Hepatocyte (in vitro differentiated cells): ENCODE results near the gene MMP20. TPM values are rescaled to one million over a fixed set of nuclear protein-coding genes. Genes with fewer than 3 reads are reported as not detected.

Experiments used
- DNase-seq: peaks from one replicate; pipeline ENCODE4 v3.0.0-alpha.2; 2016; ENCODE audit warnings: low spot score
- H2AFZ ChIP-seq: fragments of 200-600 bp; sonication (generic); 2 replicates; pipeline ENCODE4 v1.6.0; 2016; ENCODE audit warnings: antibody characterized with exemption, mild to moderate bottlenecking
- H3K27ac ChIP-seq: fragments of 200-600 bp; sonication (generic); 2 replicates; pipeline ENCODE4 v1.5.1; 2016; ENCODE audit warnings: mild to moderate bottlenecking
- H3K27me3 ChIP-seq: fragments of 200-600 bp; sonication (generic); 2 replicates; pipeline ENCODE4 v1.6.1; 2016
- H3K36me3 ChIP-seq: fragments of 200-600 bp; sonication (generic); replicated peaks from 2 replicates; pipeline ENCODE4 v1.5.1; 2016; ENCODE audit warnings: low read depth; ENCODE audit not compliant: insufficient read depth
- H3K4me1 ChIP-seq: fragments of 200-600 bp; sonication (generic); 2 replicates; pipeline ENCODE4 v1.5.1; 2016; ENCODE audit warnings: mild to moderate bottlenecking, moderate library complexity; ENCODE audit not compliant: insufficient read depth
- H3K4me2 ChIP-seq: fragments of 200-600 bp; sonication (generic); 2 replicates; pipeline ENCODE4 v1.6.0; 2016
- H3K4me3 ChIP-seq: fragments of 200-600 bp; sonication (generic); 2 replicates; pipeline ENCODE4 v1.5.1; 2016; ENCODE audit warnings: mild to moderate bottlenecking
- H3K79me2 ChIP-seq: fragments of 200-600 bp; sonication (generic); 2 replicates; pipeline ENCODE4 v1.6.0; 2017; ENCODE audit warnings: mild to moderate bottlenecking
- H3K9me2 ChIP-seq: fragments of 200-600 bp; sonication (generic); replicated peaks from 2 replicates; pipeline ENCODE4 v1.6.0; 2017; ENCODE audit warnings: mild to moderate bottlenecking; ENCODE audit not compliant: insufficient read depth
- H3K9me3 ChIP-seq: fragments of 200-600 bp; sonication (generic); 2 replicates; pipeline ENCODE4 v1.5.1; 2016; ENCODE audit warnings: low read depth, mild to moderate bottlenecking
- H4K20me1 ChIP-seq: fragments of 200-600 bp; sonication (generic); 2 replicates; pipeline ENCODE4 v1.6.0; 2016; ENCODE audit warnings: mild to moderate bottlenecking; ENCODE audit not compliant: insufficient read depth, poor library complexity, severe bottlenecking
- EZH2 ChIP-seq: fragments of 200-600 bp; sonication (generic); IDR thresholded peaks from 2 replicates; pipeline ENCODE4 v1.6.1; 2016; ENCODE audit warnings: antibody characterized with exemption, mild to moderate bottlenecking, borderline replicate concordance
- EZH2phosphoT487 ChIP-seq: fragments of 200-600 bp; sonication (generic); IDR thresholded peaks from one replicate; pipeline ENCODE4 v1.6.1; 2018; ENCODE audit warnings: antibody characterized with exemption, mild to moderate bottlenecking, low read depth, moderate library complexity; ENCODE audit not compliant: unreplicated experiment, severe bottlenecking
- WGBS: methylation state at CpG from one replicate; pipeline ENCODE4 v1.1.6; 2016; ENCODE audit warnings: low lambda C conversion rate; ENCODE audit errors: missing lambda C conversion rate; 5-methylcytosine and 5-hydroxymethylcytosine counted together
- polyA plus RNA-seq: library from polyadenylated mRNA; unstranded; fragments of >200 nt; fragmentation: Nextera tagmentation; extraction: Ambion mirVana; gene quantifications from 2 replicates; pipeline ENCODE4 v1.2.1, GENCODE V29; 2016
- total RNA-seq: library from RNA; depleted of rRNA; stranded (reverse); fragments of >200 nt; gene quantifications from 2 replicates; pipeline ENCODE4 v1.2.3, GENCODE V29; 2014
- TF ChIP-seq, protein P1 (sequence below): fragments of 200-600 bp; sonication (generic); IDR thresholded peaks from 2 replicates; pipeline ENCODE4 v1.5.1; 2016; ENCODE audit warnings: antibody characterized with exemption, mild to moderate bottlenecking; ENCODE audit not compliant: poor library complexity

Gene MMP20
- total and polyA plus RNA-seq, 2 experiments from 2014 or later = not detected

DNA sequence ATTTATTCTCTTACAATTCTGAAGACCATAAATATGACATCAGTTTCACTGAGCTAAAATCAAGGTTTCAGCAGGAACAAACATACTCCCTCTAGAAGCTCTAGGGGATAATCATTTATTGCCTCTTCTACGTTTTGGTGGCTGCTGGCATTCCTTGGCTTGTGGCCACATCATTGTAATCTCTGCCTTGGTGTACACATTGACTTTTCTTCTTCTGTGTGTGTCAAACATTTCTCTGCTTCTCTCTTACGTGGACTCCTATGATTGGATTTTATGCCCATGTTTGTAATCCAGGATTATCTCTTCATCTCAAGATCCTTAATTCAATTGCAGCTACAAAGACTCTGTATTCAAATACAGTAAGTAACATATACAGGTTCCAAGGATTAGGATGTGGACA is 30.4 kb upstream of the MMP20 start:
- Histone ChIP-seq H3K36me3 (no peaks in the 10 kb centered on the region), H3K27ac (no peak overlapping the region), H3K27me3 (no peaks in the 10 kb centered on the region), H2AFZ (no peak overlapping the region), H4K20me1 (no peaks in the 10 kb centered on the region), H3K9me2 (no peaks in the 10 kb centered on the region), H3K4me1 (no peaks in the 10 kb centered on the region), H3K79me2 (no peaks in the 10 kb centered on the region), H3K4me2 (no peak overlapping the region), H3K9me3 (no peaks in the 10 kb centered on the region), H3K4me3 (no peak overlapping the region)
- WGBS = 74% methylated on average over 2 of the region's 2 CpGs
- DNase-seq = no peak
- no peak for TF ChIP-seq EZH2
- TF ChIP-seq EZH2phosphoT487 = no peak
- TF ChIP-seq, protein P1, sequence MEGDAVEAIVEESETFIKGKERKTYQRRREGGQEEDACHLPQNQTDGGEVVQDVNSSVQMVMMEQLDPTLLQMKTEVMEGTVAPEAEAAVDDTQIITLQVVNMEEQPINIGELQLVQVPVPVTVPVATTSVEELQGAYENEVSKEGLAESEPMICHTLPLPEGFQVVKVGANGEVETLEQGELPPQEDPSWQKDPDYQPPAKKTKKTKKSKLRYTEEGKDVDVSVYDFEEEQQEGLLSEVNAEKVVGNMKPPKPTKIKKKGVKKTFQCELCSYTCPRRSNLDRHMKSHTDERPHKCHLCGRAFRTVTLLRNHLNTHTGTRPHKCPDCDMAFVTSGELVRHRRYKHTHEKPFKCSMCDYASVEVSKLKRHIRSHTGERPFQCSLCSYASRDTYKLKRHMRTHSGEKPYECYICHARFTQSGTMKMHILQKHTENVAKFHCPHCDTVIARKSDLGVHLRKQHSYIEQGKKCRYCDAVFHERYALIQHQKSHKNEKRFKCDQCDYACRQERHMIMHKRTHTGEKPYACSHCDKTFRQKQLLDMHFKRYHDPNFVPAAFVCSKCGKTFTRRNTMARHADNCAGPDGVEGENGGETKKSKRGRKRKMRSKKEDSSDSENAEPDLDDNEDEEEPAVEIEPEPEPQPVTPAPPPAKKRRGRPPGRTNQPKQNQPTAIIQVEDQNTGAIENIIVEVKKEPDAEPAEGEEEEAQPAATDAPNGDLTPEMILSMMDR = no peak

DNA sequence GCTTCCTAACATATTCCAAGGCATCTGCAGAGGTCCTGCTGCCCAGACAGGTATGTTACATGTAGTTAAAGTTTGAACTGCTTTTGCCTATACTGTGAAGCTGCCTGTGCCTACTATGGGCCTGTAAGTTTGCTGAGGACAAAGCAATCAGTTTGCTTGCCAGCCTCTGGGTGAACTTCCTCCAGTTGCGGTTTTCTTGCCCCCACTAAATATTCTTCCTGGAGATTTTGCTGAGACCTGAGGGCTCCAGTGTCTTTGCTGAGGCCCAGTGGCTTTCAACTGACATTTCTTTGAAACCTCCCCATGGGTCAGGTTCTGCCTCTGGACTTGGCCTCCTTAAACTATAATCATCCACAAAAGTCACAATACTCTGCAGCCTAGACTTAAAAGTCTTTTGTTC is 29.6 kb upstream of the MMP20 start:
- no peaks in the 10 kb centered on the region for H3K4me1 ChIP-seq
- no peak overlapping the region for H3K27ac ChIP-seq
- no peak overlapping the region for H3K4me3 ChIP-seq
- TF ChIP-seq, protein P1 = no peak
- TF ChIP-seq EZH2 = no peak
- TF ChIP-seq EZH2phosphoT487 = no peak
- no peaks in the 10 kb centered on the region for H3K9me3 ChIP-seq
- no peaks in the 10 kb centered on the region for H3K27me3 ChIP-seq
- 100% methylated on average over 1 of the region's 1 CpG for WGBS
- no peaks in the 10 kb centered on the region for H3K36me3 ChIP-seq
- no peaks in the 10 kb centered on the region for H3K9me2 ChIP-seq
- H2AFZ ChIP-seq = no peak overlapping the region
- H3K4me2 ChIP-seq = no peak overlapping the region
- no peaks in the 10 kb centered on the region for H4K20me1 ChIP-seq
- no peak for DNase-seq
- H3K79me2 ChIP-seq = no peaks in the 10 kb centered on the region

DNA sequence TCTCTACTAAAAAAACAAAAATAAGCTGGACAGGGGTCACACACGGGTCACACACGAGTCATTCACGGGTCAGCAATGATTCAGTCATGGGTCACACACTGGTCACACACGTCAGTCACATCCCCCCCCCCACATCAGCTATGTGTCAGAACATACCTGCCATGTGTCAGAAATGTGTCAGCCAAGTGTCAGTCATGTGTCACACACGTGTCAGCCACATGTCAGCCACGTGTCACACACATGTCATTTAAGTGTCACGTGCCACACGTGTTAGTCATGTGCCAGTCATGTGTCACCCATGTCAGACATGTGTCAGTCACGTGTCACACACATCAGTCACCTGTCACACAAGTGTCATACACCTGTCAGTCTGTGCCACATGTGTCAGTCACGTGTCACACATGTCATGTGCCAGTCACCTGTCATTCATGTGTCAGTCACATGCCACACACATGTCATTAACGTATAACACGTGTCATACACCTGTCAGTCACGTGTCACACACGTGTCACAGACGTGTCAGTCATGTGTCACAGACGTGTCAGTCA is 28.7 kb upstream of the MMP20 start:
- TF ChIP-seq EZH2phosphoT487 (no peak), EZH2 (no peak)
- TF ChIP-seq, protein P1 = no peak
- no peak overlapping the region for H2AFZ ChIP-seq
- WGBS = 95% methylated on average over 16 of the region's 16 CpGs

DNA sequence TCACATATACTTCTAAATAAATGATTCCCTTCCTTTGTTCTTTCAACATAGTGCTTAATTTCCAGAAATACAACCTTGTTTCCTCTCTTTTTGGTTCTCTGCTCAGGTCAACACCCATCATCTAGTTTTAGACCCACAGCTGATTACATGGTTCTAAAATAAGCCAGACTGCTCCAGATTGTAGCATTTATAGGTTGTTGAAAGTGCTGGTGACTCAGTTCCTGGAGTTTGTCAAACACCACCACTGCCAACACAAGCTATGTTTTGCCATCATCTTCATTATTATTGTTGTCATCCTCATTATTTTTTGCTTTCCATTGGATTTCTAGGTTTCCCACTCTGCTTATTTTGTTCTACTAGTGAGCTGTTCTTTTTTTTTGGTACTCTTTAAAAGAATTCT is 22.3 kb upstream of the MMP20 start:
- no peaks in the 10 kb centered on the region for H3K4me1 ChIP-seq
- no peak overlapping the region for H3K27ac ChIP-seq
- H3K4me3 ChIP-seq = no peak overlapping the region
- H3K36me3 ChIP-seq = no peaks in the 10 kb centered on the region
- DNase-seq = no peak
- H3K79me2 ChIP-seq = no peaks in the 10 kb centered on the region
- TF ChIP-seq EZH2 (no peak), EZH2phosphoT487 (no peak)
- TF ChIP-seq, protein P1 = no peak
- no peaks in the 10 kb centered on the region for H3K9me2 ChIP-seq
- H4K20me1 ChIP-seq = no peaks in the 10 kb centered on the region
- H3K9me3 ChIP-seq = no peaks in the 10 kb centered on the region
- H2AFZ ChIP-seq = no peak overlapping the region
- H3K27me3 ChIP-seq = no peaks in the 10 kb centered on the region
- no peak overlapping the region for H3K4me2 ChIP-seq

More for the DNA sequence above, 28.7 kb upstream of the MMP20 start:
- H3K36me3 ChIP-seq = no peaks in the 10 kb centered on the region
- H3K9me2 ChIP-seq = no peaks in the 10 kb centered on the region
- no peak overlapping the region for H3K27ac ChIP-seq
- H3K4me3 ChIP-seq = no peak overlapping the region
- no peaks in the 10 kb centered on the region for H3K9me3 ChIP-seq
- DNase-seq = no peak
- no peak overlapping the region for H3K4me2 ChIP-seq
- no peaks in the 10 kb centered on the region for H3K4me1 ChIP-seq
- H4K20me1 ChIP-seq = no peaks in the 10 kb centered on the region
- H3K27me3 ChIP-seq = no peaks in the 10 kb centered on the region
- H3K79me2 ChIP-seq = no peaks in the 10 kb centered on the region
